LNCAP (cell line): ENCODE data around the gene CHRNB4.

Experiments used
- CTCF ChIP-seq: fragments of 450-650 bp; IDR thresholded peaks from 2 replicates; pipeline ENCODE4 v1.5.1; 2017; ENCODE audit warnings: mild to moderate bottlenecking

Gene CHRNB4

DNA sequence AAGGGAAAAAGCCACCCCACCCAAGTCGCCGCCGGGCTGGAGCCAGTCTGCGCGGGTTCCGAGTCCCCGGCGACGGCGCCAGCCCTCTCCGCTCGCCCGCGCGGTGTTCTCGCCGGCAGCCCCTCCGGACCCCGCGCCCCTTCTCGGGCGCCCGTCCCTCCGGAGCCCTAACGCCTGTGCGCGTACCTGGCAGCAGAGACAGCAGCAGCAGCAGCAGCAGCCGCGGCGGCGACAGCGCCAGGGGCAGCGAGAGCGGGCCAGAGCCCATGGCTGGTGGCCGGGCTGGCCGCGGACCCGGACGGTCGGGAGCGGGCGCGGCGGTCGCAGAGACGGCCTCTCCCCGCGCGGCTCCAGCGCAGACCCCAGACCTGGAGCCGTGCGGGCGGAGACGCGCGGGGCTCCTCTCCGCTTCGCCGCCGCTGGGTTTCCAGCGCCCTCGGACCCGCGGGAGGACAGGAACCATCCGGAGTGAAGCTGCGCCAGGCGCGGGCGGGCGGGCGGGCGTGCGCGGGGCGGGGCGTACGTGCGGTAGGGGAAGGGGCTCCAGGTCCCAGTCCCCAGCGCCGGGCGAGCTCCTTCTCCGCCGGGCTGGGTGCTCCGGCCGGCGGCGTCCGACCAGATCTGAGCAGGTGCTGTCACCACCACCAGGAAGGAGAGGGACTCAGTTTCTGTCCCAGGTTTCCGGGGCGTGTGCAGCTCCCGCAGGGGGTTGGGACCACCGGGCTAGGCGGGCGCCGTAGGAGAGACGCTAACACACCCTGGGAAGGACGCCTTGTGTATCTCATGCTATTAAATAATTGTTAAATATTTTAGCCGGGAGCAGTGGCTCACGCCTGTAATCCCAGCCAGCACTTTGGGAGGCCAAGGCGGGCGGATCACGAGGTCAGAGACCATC, 20.2 kb downstream of the CHRNB4 start, which contains the start of gene CHRNA3:
Gene CHRNA3, minus strand, starts transcription at position 470 of the 895 bp plus-strand sequence. Its CDS starts 202 bp downstream, at position 268.
- no peak for TF ChIP-seq CTCF

DNA sequence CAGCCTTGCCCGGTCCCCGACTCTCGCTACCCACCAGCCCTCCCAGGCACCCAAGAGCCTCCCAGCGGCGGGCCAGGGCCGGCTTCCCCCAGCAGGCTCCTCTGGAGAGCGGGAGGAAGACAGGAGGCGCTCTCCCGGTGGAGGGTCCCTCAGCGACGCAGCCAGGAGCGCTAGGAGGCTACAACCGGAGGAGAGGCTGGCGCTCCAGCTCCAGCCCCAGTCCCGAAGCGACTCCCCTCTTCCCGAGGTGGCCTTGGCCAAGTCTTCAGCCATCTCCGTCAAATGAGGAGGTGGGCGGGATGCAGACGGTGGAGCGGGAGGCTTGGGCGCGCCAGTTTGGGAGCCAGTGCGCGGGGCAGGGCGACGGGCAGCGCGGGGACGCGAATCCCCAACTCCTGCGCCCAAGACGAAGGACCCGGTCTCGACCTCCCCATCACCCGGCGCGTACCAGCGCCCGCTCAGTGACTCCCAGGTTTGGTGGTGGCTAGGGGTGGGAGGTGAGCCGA, 20.9 kb downstream of the CHRNB4 start:
- TF ChIP-seq CTCF: no peak

GRCh38 chr15:78619022-78619950, 21.7 kb downstream of the CHRNB4 start:
- TF ChIP-seq CTCF: no peak

DNA sequence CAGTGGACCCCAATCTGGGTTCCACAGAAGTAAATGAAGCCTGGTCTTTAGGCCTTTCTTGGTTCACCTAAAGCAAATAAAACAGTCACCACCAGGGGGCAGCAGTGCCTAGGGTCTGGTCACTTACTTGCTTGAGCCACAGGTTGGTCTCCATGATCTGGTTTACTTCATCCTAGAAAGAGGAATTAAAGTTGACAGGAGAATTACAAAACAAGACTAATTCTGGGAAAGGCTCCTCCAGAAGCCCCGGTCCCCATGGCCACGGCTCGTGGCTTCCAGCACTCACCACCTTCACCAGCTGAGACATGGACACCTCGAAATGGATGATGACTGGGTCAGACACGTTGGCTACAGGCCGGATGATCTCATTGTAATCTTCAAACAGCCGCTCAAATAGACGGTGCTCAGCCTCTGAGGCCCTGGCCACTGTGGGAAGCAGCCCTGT, 22.5 kb downstream of the CHRNB4 start:
- TF ChIP-seq CTCF: peak; percentile 79

DNA sequence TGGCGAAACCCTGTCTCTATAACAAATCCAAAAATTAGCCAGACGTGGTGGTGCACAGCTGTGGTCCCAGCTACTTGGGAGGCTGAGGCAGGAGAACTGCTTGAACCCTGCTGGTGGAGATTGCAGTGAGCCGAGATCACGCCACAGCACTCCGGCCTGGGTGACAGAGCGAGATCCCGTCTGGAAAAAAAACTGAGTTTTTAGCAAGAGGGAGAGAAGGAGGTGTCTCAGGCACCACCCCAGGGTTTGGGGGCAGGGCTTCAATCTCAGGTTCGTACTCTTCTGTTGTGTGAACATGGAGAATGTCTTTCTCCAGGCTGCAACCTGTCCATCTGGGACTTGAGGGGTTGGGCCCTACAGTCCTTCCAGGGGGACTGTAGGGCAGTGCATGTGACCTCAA, 22.9 kb downstream of the CHRNB4 start:
- TF ChIP-seq CTCF: no peak

- TF ChIP-seq CTCF: no peak
Measured at GRCh38 chr15:78617516-78617915, 23.5 kb downstream of the CHRNB4 start.

GRCh38 chr15:78617076-78617475, 23.9 kb downstream of the CHRNB4 start:
- TF ChIP-seq CTCF: no peak
